IPS-18a (cell line): ENCODE results near the gene SON.

ENCODE experiments used
- H3K27ac ChIP-seq: one replicate; pipeline ENCODE4 v1.5.1; 2013; ENCODE audit warnings: low read length
- H3K27me3 ChIP-seq: one replicate; pipeline ENCODE4 v1.6.1; 2013; ENCODE audit warnings: mild to moderate bottlenecking, low read length; ENCODE audit not compliant: control insufficient read depth, insufficient read depth
- H3K36me3 ChIP-seq: one replicate; pipeline ENCODE4 v1.6.1; 2013; ENCODE audit warnings: low read depth, low read length; ENCODE audit not compliant: control insufficient read depth
- H3K4me1 ChIP-seq: one replicate; pipeline ENCODE4 v1.6.1; 2013; ENCODE audit warnings: low read depth, low read length; ENCODE audit not compliant: control insufficient read depth
- H3K4me3 ChIP-seq: one replicate; pipeline ENCODE4 v1.5.1; 2013; ENCODE audit warnings: low read length
- H3K9ac ChIP-seq: one replicate; pipeline ENCODE4 v1.6.1; 2013; ENCODE audit warnings: mild to moderate bottlenecking, low read length, moderate library complexity
- H3K9me3 ChIP-seq: one replicate; pipeline ENCODE4 v1.6.1; 2013; ENCODE audit warnings: low read depth, low read length; ENCODE audit not compliant: control insufficient read depth

Gene SON

DNA sequence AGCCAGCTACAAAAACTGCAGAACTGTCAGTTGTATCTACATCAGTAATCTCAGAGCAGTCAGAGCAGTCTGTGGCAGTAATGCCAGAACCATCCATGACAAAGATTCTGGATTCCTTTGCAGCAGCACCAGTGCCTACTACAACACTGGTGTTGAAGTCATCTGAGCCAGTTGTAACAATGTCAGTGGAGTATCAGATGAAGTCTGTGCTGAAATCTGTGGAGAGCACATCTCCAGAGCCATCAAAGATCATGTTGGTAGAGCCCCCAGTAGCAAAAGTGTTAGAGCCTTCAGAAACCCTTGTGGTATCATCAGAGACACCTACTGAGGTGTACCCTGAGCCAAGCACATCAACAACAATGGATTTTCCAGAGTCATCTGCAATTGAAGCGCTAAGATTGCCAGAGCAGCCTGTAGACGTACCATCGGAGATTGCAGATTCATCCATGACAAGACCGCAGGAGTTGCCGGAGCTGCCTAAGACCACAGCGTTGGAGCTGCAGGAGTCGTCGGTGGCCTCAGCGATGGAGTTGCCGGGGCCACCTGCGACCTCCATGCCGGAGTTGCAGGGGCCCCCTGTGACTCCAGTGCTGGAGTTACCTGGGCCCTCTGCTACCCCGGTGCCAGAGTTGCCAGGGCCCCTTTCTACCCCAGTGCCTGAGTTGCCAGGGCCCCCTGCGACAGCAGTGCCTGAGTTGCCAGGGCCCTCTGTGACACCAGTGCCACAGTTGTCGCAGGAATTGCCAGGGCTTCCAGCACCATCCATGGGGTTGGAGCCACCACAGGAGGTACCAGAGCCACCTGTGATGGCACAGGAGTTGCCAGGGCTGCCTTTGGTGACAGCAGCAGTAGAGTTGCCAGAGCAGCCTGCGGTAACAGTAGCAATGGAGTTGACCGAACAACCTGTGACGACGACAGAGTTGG, 7.3 kb downstream of the SON start:
- Histone ChIP-seq H3K36me3 (peaks cover 85% of the 10 kb centered on the region), H3K4me3 (no peak overlapping the region), H3K27me3 (no peaks in the 10 kb centered on the region), H3K4me1 (peaks cover 4% of the 10 kb centered on the region), H3K9ac (no peak overlapping the region), H3K27ac (no peak overlapping the region), H3K9me3 (no peaks in the 10 kb centered on the region)

DNA sequence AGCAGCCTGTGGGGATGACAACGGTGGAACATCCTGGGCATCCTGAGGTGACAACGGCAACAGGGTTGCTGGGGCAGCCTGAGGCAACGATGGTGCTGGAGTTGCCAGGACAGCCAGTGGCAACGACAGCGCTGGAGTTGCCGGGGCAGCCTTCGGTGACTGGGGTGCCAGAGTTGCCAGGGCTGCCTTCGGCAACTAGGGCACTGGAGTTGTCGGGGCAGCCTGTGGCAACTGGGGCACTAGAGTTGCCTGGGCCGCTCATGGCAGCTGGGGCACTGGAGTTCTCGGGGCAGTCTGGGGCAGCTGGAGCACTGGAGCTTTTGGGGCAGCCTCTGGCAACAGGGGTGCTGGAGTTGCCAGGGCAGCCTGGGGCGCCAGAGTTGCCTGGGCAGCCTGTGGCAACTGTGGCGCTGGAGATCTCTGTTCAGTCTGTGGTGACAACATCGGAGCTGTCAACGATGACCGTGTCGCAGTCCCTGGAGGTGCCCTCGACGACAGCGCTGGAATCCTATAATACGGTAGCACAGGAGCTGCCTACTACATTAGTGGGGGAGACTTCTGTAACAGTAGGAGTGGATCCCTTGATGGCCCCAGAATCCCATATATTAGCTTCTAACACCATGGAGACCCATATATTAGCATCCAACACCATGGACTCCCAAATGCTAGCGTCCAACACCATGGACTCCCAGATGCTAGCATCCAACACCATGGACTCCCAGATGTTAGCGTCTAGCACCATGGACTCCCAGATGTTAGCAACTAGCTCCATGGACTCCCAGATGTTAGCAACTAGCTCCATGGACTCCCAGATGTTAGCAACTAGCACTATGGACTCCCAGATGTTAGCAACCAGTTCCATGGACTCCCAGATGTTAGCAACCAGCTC, 8.2 kb downstream of the SON start:
- H3K4me1 ChIP-seq: no peaks in the 10 kb centered on the region
- H3K4me3 ChIP-seq: no peak overlapping the region
- no peaks in the 10 kb centered on the region for H3K9me3 ChIP-seq
- H3K27me3 ChIP-seq: no peaks in the 10 kb centered on the region
- peaks cover 93% of the 10 kb centered on the region for H3K36me3 ChIP-seq
- no peak overlapping the region for H3K27ac ChIP-seq
- H3K9ac ChIP-seq: no peak overlapping the region

DNA sequence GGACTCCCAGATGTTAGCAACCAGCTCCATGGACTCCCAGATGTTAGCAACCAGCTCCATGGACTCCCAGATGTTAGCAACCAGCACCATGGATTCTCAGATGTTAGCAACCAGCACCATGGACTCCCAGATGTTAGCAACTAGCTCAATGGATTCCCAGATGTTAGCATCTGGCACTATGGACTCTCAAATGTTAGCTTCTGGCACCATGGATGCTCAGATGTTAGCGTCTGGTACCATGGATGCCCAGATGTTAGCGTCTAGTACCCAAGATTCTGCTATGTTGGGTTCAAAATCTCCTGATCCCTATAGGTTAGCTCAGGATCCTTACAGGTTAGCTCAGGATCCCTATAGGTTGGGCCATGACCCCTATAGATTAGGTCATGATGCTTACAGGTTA, 8.8 kb downstream of the SON start:
- H3K9ac ChIP-seq: no peak overlapping the region
- no peak overlapping the region for H3K4me3 ChIP-seq
- no peaks in the 10 kb centered on the region for H3K9me3 ChIP-seq
- H3K36me3 ChIP-seq: peaks cover 94% of the 10 kb centered on the region
- H3K27ac ChIP-seq: no peak overlapping the region
- no peaks in the 10 kb centered on the region for H3K27me3 ChIP-seq
- no peaks in the 10 kb centered on the region for H3K4me1 ChIP-seq

DNA sequence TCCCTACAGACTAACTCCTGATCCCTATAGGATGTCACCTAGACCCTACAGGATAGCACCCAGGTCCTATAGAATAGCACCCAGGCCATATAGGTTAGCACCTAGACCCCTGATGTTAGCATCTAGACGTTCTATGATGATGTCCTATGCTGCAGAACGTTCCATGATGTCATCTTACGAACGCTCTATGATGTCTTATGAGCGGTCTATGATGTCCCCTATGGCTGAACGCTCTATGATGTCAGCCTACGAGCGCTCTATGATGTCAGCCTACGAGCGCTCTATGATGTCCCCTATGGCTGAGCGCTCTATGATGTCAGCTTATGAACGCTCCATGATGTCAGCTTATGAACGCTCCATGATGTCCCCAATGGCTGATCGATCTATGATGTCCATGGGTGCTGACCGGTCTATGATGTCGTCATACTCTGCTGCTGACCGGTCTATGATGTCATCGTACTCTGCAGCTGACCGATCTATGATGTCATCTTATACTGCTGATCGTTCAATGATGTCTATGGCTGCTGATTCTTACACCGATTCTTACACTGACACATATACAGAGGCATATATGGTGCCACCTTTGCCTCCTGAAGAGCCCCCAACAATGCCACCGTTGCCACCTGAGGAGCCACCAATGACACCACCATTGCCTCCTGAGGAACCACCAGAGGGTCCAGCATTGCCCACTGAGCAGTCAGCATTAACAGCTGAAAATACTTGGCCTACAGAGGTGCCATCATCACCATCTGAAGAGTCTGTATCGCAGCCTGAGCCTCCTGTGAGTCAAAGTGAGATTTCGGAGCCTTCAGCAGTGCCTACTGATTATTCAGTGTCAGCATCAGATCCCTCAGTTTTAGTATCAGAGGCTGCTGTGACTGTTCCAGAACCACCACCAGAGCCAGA, 9.5 kb downstream of the SON start:
- no peaks in the 10 kb centered on the region for H3K4me1 ChIP-seq

DNA sequence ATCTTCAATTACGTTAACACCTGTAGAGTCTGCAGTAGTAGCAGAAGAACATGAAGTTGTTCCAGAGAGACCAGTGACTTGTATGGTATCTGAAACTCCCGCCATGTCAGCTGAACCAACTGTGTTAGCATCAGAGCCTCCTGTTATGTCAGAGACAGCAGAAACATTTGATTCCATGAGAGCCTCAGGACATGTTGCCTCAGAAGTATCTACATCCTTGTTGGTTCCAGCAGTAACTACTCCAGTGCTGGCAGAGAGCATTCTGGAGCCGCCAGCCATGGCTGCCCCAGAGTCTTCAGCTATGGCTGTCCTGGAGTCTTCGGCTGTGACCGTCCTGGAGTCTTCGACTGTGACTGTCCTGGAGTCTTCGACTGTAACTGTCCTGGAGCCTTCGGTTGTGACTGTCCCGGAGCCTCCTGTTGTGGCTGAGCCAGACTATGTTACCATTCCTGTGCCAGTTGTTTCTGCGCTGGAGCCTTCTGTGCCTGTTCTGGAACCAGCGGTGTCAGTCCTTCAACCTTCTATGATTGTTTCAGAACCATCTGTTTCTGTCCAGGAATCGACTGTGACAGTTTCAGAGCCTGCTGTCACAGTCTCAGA, 10.3 kb downstream of the SON start:
- Histone ChIP-seq H3K9me3 (no peaks in the 10 kb centered on the region), H3K4me1 (no peaks in the 10 kb centered on the region), H3K9ac (no peak overlapping the region), H3K27ac (no peak overlapping the region), H3K4me3 (no peak overlapping the region), H3K36me3 (peaks cover 95% of the 10 kb centered on the region), H3K27me3 (no peaks in the 10 kb centered on the region)

More for the DNA sequence above, 9.5 kb downstream of the SON start:
- no peak overlapping the region for H3K27ac ChIP-seq
- no peaks in the 10 kb centered on the region for H3K9me3 ChIP-seq
- peaks cover 94% of the 10 kb centered on the region for H3K36me3 ChIP-seq
- H3K9ac ChIP-seq: no peak overlapping the region
- H3K4me3 ChIP-seq: no peak overlapping the region
- H3K27me3 ChIP-seq: no peaks in the 10 kb centered on the region

DNA sequence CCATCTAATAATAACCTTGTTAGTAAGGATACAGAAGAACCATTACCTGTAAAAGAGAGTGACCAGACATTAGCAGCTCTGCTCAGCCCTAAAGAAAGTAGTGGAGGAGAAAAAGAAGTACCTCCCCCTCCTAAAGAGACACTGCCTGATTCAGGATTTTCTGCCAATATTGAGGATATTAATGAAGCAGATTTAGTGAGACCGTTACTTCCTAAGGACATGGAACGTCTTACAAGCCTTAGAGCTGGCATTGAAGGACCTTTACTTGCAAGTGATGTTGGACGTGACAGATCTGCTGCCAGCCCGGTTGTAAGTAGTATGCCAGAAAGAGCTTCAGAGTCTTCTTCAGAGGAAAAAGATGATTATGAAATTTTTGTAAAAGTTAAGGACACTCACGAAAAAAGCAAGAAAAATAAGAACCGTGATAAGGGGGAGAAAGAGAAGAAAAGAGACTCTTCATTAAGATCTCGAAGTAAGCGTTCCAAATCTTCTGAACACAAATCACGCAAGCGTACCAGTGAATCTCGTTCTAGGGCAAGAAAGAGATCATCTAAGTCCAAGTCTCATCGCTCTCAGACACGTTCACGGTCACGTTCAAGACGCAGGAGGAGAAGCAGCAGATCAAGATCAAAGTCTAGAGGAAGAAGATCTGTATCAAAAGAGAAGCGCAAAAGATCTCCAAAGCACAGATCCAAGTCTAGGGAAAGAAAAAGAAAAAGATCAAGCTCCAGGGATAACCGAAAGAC, 11.6 kb downstream of the SON start:
- no peak overlapping the region for H3K4me3 ChIP-seq
- no peak overlapping the region for H3K9ac ChIP-seq
- no peak overlapping the region for H3K27ac ChIP-seq
- no peaks in the 10 kb centered on the region for H3K4me1 ChIP-seq
- H3K36me3 ChIP-seq: peaks cover 95% of the 10 kb centered on the region
- no peaks in the 10 kb centered on the region for H3K9me3 ChIP-seq
- no peaks in the 10 kb centered on the region for H3K27me3 ChIP-seq

DNA sequence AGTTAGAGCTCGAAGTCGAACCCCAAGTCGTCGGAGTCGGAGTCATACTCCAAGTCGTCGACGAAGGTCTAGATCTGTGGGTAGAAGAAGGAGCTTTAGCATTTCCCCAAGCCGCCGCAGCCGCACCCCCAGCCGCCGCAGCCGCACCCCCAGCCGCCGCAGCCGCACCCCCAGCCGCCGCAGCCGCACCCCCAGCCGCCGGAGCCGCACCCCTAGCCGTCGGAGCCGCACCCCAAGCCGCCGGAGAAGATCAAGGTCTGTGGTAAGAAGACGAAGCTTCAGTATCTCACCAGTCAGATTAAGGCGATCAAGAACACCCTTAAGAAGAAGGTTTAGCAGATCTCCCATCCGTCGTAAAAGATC, 12.1 kb downstream of the SON start:
- H3K27ac ChIP-seq: no peak overlapping the region
- peaks cover 95% of the 10 kb centered on the region for H3K36me3 ChIP-seq
- H3K9ac ChIP-seq: no peak overlapping the region
- H3K4me1 ChIP-seq: no peaks in the 10 kb centered on the region
- H3K27me3 ChIP-seq: no peaks in the 10 kb centered on the region
- H3K9me3 ChIP-seq: no peaks in the 10 kb centered on the region
- no peak overlapping the region for H3K4me3 ChIP-seq

DNA sequence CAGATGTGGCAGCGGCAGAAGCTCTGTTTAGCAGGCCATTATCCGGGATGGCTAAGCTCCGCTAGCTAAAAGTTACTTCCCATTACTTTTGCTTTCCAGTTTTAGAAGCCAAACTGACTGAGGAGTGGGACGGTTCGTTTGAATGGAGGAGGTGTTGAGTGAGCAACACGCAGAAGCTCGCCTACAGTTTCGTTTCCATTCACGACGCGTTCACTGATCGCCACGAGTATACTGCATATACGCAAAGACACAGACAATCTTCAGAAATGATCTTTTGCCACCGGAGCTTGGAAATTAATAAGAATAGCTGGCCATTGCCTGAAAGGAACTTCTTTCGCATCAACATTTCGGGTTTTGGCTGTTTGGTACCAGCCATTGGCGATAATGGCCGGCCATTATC, 14.6 kb downstream of the SON start:
- H3K4me1 ChIP-seq: no peaks in the 10 kb centered on the region
- no peak overlapping the region for H3K4me3 ChIP-seq
- no peak overlapping the region for H3K9ac ChIP-seq
- H3K27ac ChIP-seq: no peak overlapping the region
- H3K9me3 ChIP-seq: no peaks in the 10 kb centered on the region
- H3K36me3 ChIP-seq: peaks cover 92% of the 10 kb centered on the region
- no peaks in the 10 kb centered on the region for H3K27me3 ChIP-seq

DNA sequence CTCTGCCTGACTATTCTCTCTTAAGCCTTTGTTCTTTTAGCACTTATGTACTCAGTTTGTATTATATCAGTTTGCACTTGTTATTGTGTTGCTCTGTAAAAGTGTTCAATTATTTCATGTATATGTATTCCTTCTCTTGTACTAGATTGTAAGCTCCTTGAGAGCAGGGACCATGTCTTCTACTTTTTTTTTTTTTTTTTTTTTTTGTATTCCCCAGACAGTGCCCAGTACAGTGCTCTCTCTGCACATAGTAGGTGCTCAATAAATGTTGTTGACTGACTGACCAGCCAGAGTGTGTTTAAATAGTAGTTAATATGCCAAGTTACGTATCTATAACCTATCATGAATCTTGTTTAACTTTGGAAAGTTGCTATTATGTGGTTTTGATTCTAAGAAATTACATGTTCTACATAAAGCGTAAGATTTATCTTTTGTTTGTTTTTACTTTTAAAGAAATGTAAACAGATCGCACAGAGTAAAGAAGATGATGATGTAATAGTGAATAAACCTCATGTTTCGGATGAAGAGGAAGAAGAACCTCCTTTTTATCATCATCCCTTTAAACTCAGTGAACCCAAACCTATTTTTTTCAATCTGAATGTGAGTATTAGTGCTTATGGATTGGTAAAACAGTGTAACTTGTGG, 16.1 kb downstream of the SON start:
- Histone ChIP-seq H3K36me3 (peaks cover 91% of the 10 kb centered on the region), H3K4me1 (no peaks in the 10 kb centered on the region), H3K27ac (no peak overlapping the region), H3K27me3 (no peaks in the 10 kb centered on the region), H3K9ac (no peak overlapping the region), H3K9me3 (no peaks in the 10 kb centered on the region), H3K4me3 (no peak overlapping the region)

DNA sequence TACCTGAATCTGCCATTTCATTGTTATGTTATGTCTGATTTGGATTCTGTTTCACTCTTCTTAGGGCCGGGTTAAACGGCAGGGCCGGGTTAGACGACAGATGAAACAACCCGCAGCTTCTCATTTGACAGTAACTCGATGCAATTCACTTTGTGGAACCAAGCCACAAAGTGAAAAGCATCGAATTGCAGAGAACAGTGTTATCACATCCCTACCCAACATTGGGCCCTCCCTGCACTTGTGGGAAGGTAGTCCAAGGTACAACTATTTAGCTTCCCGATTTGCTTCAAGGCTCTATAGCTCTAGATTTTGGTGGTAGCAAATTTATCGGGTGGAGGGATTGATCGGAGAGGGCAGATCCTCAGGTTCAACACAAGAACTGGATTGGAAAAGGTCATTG, 17.0 kb downstream of the SON start:
- H3K4me1 ChIP-seq: no peaks in the 10 kb centered on the region
- peaks cover 87% of the 10 kb centered on the region for H3K36me3 ChIP-seq
- no peaks in the 10 kb centered on the region for H3K27me3 ChIP-seq

More for the DNA sequence above, 17.0 kb downstream of the SON start:
- Histone ChIP-seq H3K4me3 (no peak overlapping the region), H3K9me3 (no peaks in the 10 kb centered on the region), H3K9ac (no peak overlapping the region), H3K27ac (no peak overlapping the region)
